ENCODE measurements around the gene MANSC1. TPM values are rescaled to one million over a fixed set of nuclear protein-coding genes. Genes with fewer than 3 reads are reported as not detected.

Gene MANSC1
- total RNA-seq, 1 experiment from 2014 or later, result 74.5 TPM

- Mint-ChIP-seq H3K4me1 (ENCODE audit: low read depth, unreplicated experiment) (peaks cover 12% of the 10 kb centered on the region), H3K9me3 (ENCODE audit: low read depth, unreplicated experiment) (no peaks in the 10 kb centered on the region), H3K36me3 (ENCODE audit: insufficient read depth, unreplicated experiment) (no peaks in the 10 kb centered on the region), H3K27ac (ENCODE audit: unreplicated experiment) (no peak overlapping the region), H3K27me3 (ENCODE audit: unreplicated experiment) (no peaks in the 10 kb centered on the region), H3K4me3 (ENCODE audit: low read depth, unreplicated experiment) (no peak overlapping the region)
- no TSS peak for BruUV-seq (replicated peaks)
- intact Hi-C loops (cut with micrococcal nuclease; ENCODE audit: unreplicated experiment), result no loop called here
- no peak for TF ChIP-seq CTCF (IDR thresholded peaks at IDR 0.05; ENCODE audit: unreplicated experiment)
- CTCF ChIA-PET, result no interaction called here
- DNase-seq, result no peak
Measured at GRCh38 chr12:12290206-12290605, 59.8 kb downstream of the MANSC1 start.

- no peak for TF ChIP-seq CTCF (IDR thresholded peaks at IDR 0.05; ENCODE audit: unreplicated experiment)
- CTCF ChIA-PET, result interaction anchor here (0.6 kb wide), 1 partner anchor 713 kb away, joined by 3 read pairs; no protein-coding TSS in a partner anchor
- no peak overlapping the region for H3K27ac Mint-ChIP-seq (ENCODE audit: unreplicated experiment)
Measured at GRCh38 chr12:12286441-12286840, 63.6 kb downstream of the MANSC1 start.

GRCh38 chr12:12282761-12283425 lies 67.1 kb downstream of the MANSC1 start:
- peaks cover under 1% of the 10 kb centered on the region for H3K9me3 Mint-ChIP-seq (ENCODE audit: low read depth, unreplicated experiment)
- DNase-seq, result no peak
- no peaks in the 10 kb centered on the region for H3K36me3 Mint-ChIP-seq (ENCODE audit: insufficient read depth, unreplicated experiment)
- peaks cover 34% of the 10 kb centered on the region for H3K4me1 Mint-ChIP-seq (ENCODE audit: low read depth, unreplicated experiment)
- H3K27me3 Mint-ChIP-seq (ENCODE audit: unreplicated experiment), result no peaks in the 10 kb centered on the region
- H3K27ac Mint-ChIP-seq (ENCODE audit: unreplicated experiment), result peak overlapping the region; percentile 61
- H3K4me3 Mint-ChIP-seq (ENCODE audit: low read depth, unreplicated experiment), result no peak overlapping the region
- no peak for TF ChIP-seq CTCF (IDR thresholded peaks at IDR 0.05; ENCODE audit: unreplicated experiment)
- intact Hi-C loops (cut with micrococcal nuclease; ENCODE audit: unreplicated experiment), result no loop called here
- CTCF ChIA-PET, result interaction anchor here (0.6 to 1.3 kb wide), 5 partner anchors 14 to 171 kb away, joined by 3 to 6 read pairs (median 4); no protein-coding TSS in a partner anchor
- BruUV-seq (replicated peaks), result no TSS peak

More at GRCh38 chr12:12286441-12286840, 63.6 kb downstream of the MANSC1 start:
- no peaks in the 10 kb centered on the region for H3K9me3 Mint-ChIP-seq (ENCODE audit: low read depth, unreplicated experiment)
- no peaks in the 10 kb centered on the region for H3K27me3 Mint-ChIP-seq (ENCODE audit: unreplicated experiment)
- no peak for DNase-seq
- no peaks in the 10 kb centered on the region for H3K36me3 Mint-ChIP-seq (ENCODE audit: insufficient read depth, unreplicated experiment)
- BruUV-seq (replicated peaks), result no TSS peak
- H3K4me3 Mint-ChIP-seq (ENCODE audit: low read depth, unreplicated experiment), result no peak overlapping the region
- intact Hi-C loops (cut with micrococcal nuclease; ENCODE audit: unreplicated experiment), result no loop called here
- peaks cover 31% of the 10 kb centered on the region for H3K4me1 Mint-ChIP-seq (ENCODE audit: low read depth, unreplicated experiment)

- CTCF ChIA-PET, result interaction anchor here (0.6 to 1.3 kb wide), 5 partner anchors 14 to 170 kb away, joined by 3 to 6 read pairs (median 4); no protein-coding TSS in a partner anchor
- H3K9me3 Mint-ChIP-seq (ENCODE audit: low read depth, unreplicated experiment), result peaks cover 4% of the 10 kb centered on the region
Measured at GRCh38 chr12:12282202-12282601, 67.8 kb downstream of the MANSC1 start.

More at GRCh38 chr12:12282202-12282601, 67.8 kb downstream of the MANSC1 start:
- TF ChIP-seq CTCF (IDR thresholded peaks at IDR 0.05; ENCODE audit: unreplicated experiment), result no peak
- BruUV-seq (replicated peaks), result no TSS peak
- intact Hi-C loops (cut with micrococcal nuclease; ENCODE audit: unreplicated experiment), result no loop called here
- Mint-ChIP-seq H3K4me3 (ENCODE audit: low read depth, unreplicated experiment) (no peak overlapping the region), H3K36me3 (ENCODE audit: insufficient read depth, unreplicated experiment) (no peaks in the 10 kb centered on the region), H3K27ac (ENCODE audit: unreplicated experiment) (peak overlapping the region; percentile 61), H3K27me3 (ENCODE audit: unreplicated experiment) (no peaks in the 10 kb centered on the region), H3K4me1 (ENCODE audit: low read depth, unreplicated experiment) (peaks cover 34% of the 10 kb centered on the region)
- no peak for DNase-seq
